Loucy (cell line): ENCODE results near the gene PLXNB1.

Source experiments
- H2AFZ ChIP-seq: fragments of 200-600 bp; sonication (generic); 2 replicates; pipeline ENCODE4 v1.6.0; 2016; ENCODE audit warnings: antibody characterized with exemption, mild to moderate bottlenecking, low read length, moderate library complexity
- H3F3A ChIP-seq: fragments of 200-600 bp; 2 replicates; pipeline ENCODE4 v1.6.0; 2016; ENCODE audit warnings: antibody characterized with exemption, low read depth, mild to moderate bottlenecking
- H3K27me3 ChIP-seq: fragments of 200-600 bp; sonication (generic); 2 replicates; pipeline ENCODE4 v1.6.1; 2014; ENCODE audit warnings: low read length, mild to moderate bottlenecking; ENCODE audit not compliant: insufficient read depth, poor library complexity, severe bottlenecking
- H3K36me3 ChIP-seq: fragments of 200-600 bp; sonication (generic); 2 replicates; pipeline ENCODE4 v1.6.1; 2016; ENCODE audit warnings: low read length; ENCODE audit not compliant: insufficient read depth
- H3K4me1 ChIP-seq: fragments of 200-600 bp; sonication (generic); 2 replicates; pipeline ENCODE4 v1.5.1; 2014; ENCODE audit warnings: low read length, mild to moderate bottlenecking; ENCODE audit not compliant: insufficient read depth, poor library complexity, severe bottlenecking
- H3K4me2 ChIP-seq: fragments of 200-600 bp; sonication (generic); 2 replicates; pipeline ENCODE4 v1.6.0; 2014; ENCODE audit warnings: antibody characterized with exemption, low read length, low read depth, mild to moderate bottlenecking; ENCODE audit not compliant: poor library complexity, severe bottlenecking
- H3K4me3 ChIP-seq: fragments of 200-600 bp; sonication (generic); 2 replicates; pipeline ENCODE4 v1.5.1; 2014; ENCODE audit warnings: low read length, mild to moderate bottlenecking, mixed read lengths; ENCODE audit not compliant: poor library complexity, severe bottlenecking
- H3K79me2 ChIP-seq: fragments of 200-600 bp; sonication (generic); 2 replicates; pipeline ENCODE4 v1.6.1; 2014; ENCODE audit warnings: low read length; ENCODE audit not compliant: insufficient read depth
- H3K9ac ChIP-seq: fragments of 200-600 bp; sonication (generic); 2 replicates; pipeline ENCODE4 v1.6.0; 2014; ENCODE audit warnings: mild to moderate bottlenecking, low read depth, low read length, moderate library complexity; ENCODE audit not compliant: poor library complexity, severe bottlenecking
- H3K9me2 ChIP-seq: fragments of 200-600 bp; sonication (generic); replicated peaks from 2 replicates; pipeline ENCODE4 v1.6.1; 2016; ENCODE audit warnings: low read depth, low read length, mixed read lengths
- H3K9me3 ChIP-seq: fragments of 200-600 bp; sonication (generic); 2 replicates; pipeline ENCODE4 v1.6.1; 2014; ENCODE audit warnings: mild to moderate bottlenecking, antibody characterized with exemption, low read length, low read depth; ENCODE audit not compliant: insufficient read depth
- H4K20me1 ChIP-seq: fragments of 200-600 bp; sonication (generic); 2 replicates; pipeline ENCODE4 v1.6.0; 2014; ENCODE audit warnings: antibody characterized with exemption, low read length, mild to moderate bottlenecking; ENCODE audit not compliant: insufficient read depth, poor library complexity, severe bottlenecking
- CTCF ChIP-seq: fragments of 200-600 bp; sonication (generic); conservative IDR thresholded peaks from 2 replicates; pipeline ENCODE4 v1.5.1; 2014; ENCODE audit warnings: mild to moderate bottlenecking, antibody characterized with exemption, low read length
- EZH2phosphoT487 ChIP-seq: fragments of 200-600 bp; IDR thresholded peaks from 2 replicates; pipeline ENCODE4 v1.6.1; 2018; ENCODE audit warnings: antibody characterized with exemption, mild to moderate bottlenecking, moderate library complexity, borderline replicate concordance

The PLXNB1 gene

GRCh38 chr3:48367201-48367600 lies 62.7 kb downstream of the PLXNB1 start:
- no peak overlapping the region for H3K4me2 ChIP-seq
- no peaks in the 10 kb centered on the region for H3F3A ChIP-seq
- H4K20me1 ChIP-seq, result no peaks in the 10 kb centered on the region
- H3K4me3 ChIP-seq, result no peak overlapping the region
- H3K27me3 ChIP-seq, result no peaks in the 10 kb centered on the region
- peaks cover 3% of the 10 kb centered on the region; the same call in 1 of the 2 replicates for H3K9me3 ChIP-seq
- H3K4me1 ChIP-seq, result no peaks in the 10 kb centered on the region
- H3K9me2 ChIP-seq, result no peaks in the 10 kb centered on the region
- no peak overlapping the region for H3K9ac ChIP-seq
- no peak overlapping the region for H2AFZ ChIP-seq
- no peaks in the 10 kb centered on the region for H3K36me3 ChIP-seq
- TF ChIP-seq CTCF (no peak), EZH2phosphoT487 (no peak)
- no peaks in the 10 kb centered on the region for H3K79me2 ChIP-seq

- no peaks in the 10 kb centered on the region for H3K9me2 ChIP-seq
- no peaks in the 10 kb centered on the region for H3K79me2 ChIP-seq
- H3K4me2 ChIP-seq, result no peak overlapping the region
- H3K4me3 ChIP-seq, result no peak overlapping the region
- peaks cover 6% of the 10 kb centered on the region; the same call in 1 of the 2 replicates for H3K9me3 ChIP-seq
- TF ChIP-seq EZH2phosphoT487, result no peak
- no peak for TF ChIP-seq CTCF
- no peaks in the 10 kb centered on the region; the same call in 1 of the 2 replicates for H3K36me3 ChIP-seq
- no peaks in the 10 kb centered on the region for H4K20me1 ChIP-seq
- H3F3A ChIP-seq, result no peaks in the 10 kb centered on the region
- no peaks in the 10 kb centered on the region for H3K27me3 ChIP-seq
- no peak overlapping the region for H2AFZ ChIP-seq
- no peak overlapping the region for H3K9ac ChIP-seq
- no peaks in the 10 kb centered on the region for H3K4me1 ChIP-seq
Observed at GRCh38 chr3:48364840-48365239, 65.0 kb downstream of the PLXNB1 start.

- H3K79me2 ChIP-seq, result no peaks in the 10 kb centered on the region
- no peak overlapping the region for H3K4me3 ChIP-seq
- H3K9me3 ChIP-seq, result peaks cover 6% of the 10 kb centered on the region; the same call in 1 of the 2 replicates
- no peaks in the 10 kb centered on the region for H3F3A ChIP-seq
- H2AFZ ChIP-seq, result no peak overlapping the region
- no peak overlapping the region for H3K9ac ChIP-seq
- H3K9me2 ChIP-seq, result no peaks in the 10 kb centered on the region
- H4K20me1 ChIP-seq, result no peaks in the 10 kb centered on the region
- TF ChIP-seq EZH2phosphoT487 (no peak), CTCF (no peak)
- no peak overlapping the region for H3K4me2 ChIP-seq
- no peaks in the 10 kb centered on the region for H3K4me1 ChIP-seq
- H3K36me3 ChIP-seq, result no peaks in the 10 kb centered on the region; the same call in 1 of the 2 replicates
- H3K27me3 ChIP-seq, result no peaks in the 10 kb centered on the region
Observed at GRCh38 chr3:48361928-48362327, 68.0 kb downstream of the PLXNB1 start.
